RWPE2 (cell line): Measurements from ENCODE around the gene N4BP2L1.

ENCODE experiments used
- ATAC-seq: fragments of 200-7000 bp; cut with Tn5 transposase; 3 replicates; pipeline ENCODE4 v1.9.1; 2021; ENCODE audit warnings: low read depth
- DNase-seq: peaks from one replicate; pipeline ENCODE4 v3.0.0-alpha.2; 2020; ENCODE audit warnings: low spot score
- H3K27ac ChIP-seq: fragments of 450-650 bp; 2 replicates; pipeline ENCODE4 v1.5.1; 2017; ENCODE audit warnings: mild to moderate bottlenecking; ENCODE audit not compliant: poor library complexity, severe bottlenecking
- H3K27me3 ChIP-seq: fragments of 250-450 bp; sonication (Bioruptor Pico); 2 replicates; pipeline ENCODE4 v1.5.1; 2021; ENCODE audit warnings: mild to moderate bottlenecking, moderate library complexity; ENCODE audit not compliant: insufficient read depth, poor library complexity, severe bottlenecking
- H3K36me3 ChIP-seq: fragments of 250-450 bp; sonication (Bioruptor Pico); 2 replicates; pipeline ENCODE4 v1.5.1; 2020; ENCODE audit warnings: low read depth, mild to moderate bottlenecking, moderate library complexity
- H3K4me1 ChIP-seq: fragments of 250-450 bp; sonication (Bioruptor Pico); 2 replicates; pipeline ENCODE4 v1.5.1; 2021; ENCODE audit warnings: mild to moderate bottlenecking, moderate library complexity; ENCODE audit not compliant: insufficient read depth, poor library complexity, severe bottlenecking
- H3K4me3 ChIP-seq: fragments of 250-450 bp; sonication (Bioruptor Pico); 2 replicates; pipeline ENCODE4 v1.5.1; 2021; ENCODE audit warnings: mild to moderate bottlenecking, moderate library complexity; ENCODE audit not compliant: severe bottlenecking
- H3K9me3 ChIP-seq: fragments of 250-450 bp; sonication (Bioruptor Pico); 2 replicates; pipeline ENCODE4 v1.5.1; 2021; ENCODE audit warnings: mild to moderate bottlenecking, moderate library complexity; ENCODE audit not compliant: severe bottlenecking
- TF ChIP-seq, protein P1 (sequence below): fragments of 450-650 bp; IDR thresholded peaks from one replicate; pipeline ENCODE4 v1.5.1; 2017; ENCODE audit warnings: mild to moderate bottlenecking, moderate library complexity; ENCODE audit not compliant: poor library complexity, severe bottlenecking

The N4BP2L1 gene

DNA sequence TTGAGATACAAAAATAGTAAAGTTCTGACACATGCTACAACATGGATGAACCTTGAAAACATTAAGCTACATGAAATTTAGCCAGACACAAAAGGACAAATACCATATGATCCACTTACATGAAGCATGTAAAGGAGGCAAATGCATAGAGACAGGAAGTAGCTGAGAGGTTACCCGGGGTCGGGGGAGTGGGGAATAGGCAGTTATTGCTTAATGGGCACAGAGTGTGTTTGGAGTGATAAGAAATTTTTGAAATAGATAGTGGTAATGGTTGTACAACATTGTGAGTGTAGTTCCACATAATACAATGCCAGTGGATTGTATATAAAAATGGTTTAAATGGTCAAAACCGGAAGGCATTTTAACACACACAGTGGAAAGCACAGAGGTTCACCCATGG lies 4.3 kb downstream of the N4BP2L1 start:
- H3K9me3 ChIP-seq: no peaks in the 10 kb centered on the region

DNA sequence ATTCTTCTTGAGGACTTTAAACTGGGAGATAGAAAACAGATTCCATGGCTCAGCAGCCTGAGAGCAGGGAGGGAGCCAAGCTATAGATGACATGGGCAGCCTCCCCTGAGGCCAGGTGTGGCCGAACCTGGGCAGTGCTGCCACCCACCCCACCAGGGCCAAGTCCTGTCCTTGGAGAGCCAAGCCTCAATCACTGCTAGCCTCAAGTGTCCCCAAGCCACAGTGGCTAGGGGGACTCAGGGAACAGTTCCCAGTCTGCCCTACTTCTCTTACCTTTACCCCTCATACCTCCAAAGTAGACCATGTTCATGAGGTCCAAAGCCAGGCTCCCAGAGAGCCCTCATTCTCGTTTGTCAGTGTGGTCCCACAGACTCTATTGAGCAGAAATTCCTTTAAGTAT lies 8.1 kb downstream of the N4BP2L1 start:
- no peak for ATAC-seq
- H3K36me3 ChIP-seq: no peaks in the 10 kb centered on the region
- no peaks in the 10 kb centered on the region for H3K27me3 ChIP-seq
- no peak overlapping the region for H3K27ac ChIP-seq
- no peak overlapping the region for H3K4me3 ChIP-seq
- H3K4me1 ChIP-seq: no peaks in the 10 kb centered on the region
- H3K9me3 ChIP-seq: no peaks in the 10 kb centered on the region
- DNase-seq: no peak
- TF ChIP-seq, protein P1, sequence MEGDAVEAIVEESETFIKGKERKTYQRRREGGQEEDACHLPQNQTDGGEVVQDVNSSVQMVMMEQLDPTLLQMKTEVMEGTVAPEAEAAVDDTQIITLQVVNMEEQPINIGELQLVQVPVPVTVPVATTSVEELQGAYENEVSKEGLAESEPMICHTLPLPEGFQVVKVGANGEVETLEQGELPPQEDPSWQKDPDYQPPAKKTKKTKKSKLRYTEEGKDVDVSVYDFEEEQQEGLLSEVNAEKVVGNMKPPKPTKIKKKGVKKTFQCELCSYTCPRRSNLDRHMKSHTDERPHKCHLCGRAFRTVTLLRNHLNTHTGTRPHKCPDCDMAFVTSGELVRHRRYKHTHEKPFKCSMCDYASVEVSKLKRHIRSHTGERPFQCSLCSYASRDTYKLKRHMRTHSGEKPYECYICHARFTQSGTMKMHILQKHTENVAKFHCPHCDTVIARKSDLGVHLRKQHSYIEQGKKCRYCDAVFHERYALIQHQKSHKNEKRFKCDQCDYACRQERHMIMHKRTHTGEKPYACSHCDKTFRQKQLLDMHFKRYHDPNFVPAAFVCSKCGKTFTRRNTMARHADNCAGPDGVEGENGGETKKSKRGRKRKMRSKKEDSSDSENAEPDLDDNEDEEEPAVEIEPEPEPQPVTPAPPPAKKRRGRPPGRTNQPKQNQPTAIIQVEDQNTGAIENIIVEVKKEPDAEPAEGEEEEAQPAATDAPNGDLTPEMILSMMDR: no peak

More for the DNA sequence above, 4.3 kb downstream of the N4BP2L1 start:
- Histone ChIP-seq H3K4me1 (no peaks in the 10 kb centered on the region), H3K27me3 (no peaks in the 10 kb centered on the region), H3K36me3 (no peaks in the 10 kb centered on the region), H3K4me3 (no peak overlapping the region), H3K27ac (no peak overlapping the region)
- DNase-seq (no peak), ATAC-seq (no peak)
- TF ChIP-seq, protein P1: no peak

DNA sequence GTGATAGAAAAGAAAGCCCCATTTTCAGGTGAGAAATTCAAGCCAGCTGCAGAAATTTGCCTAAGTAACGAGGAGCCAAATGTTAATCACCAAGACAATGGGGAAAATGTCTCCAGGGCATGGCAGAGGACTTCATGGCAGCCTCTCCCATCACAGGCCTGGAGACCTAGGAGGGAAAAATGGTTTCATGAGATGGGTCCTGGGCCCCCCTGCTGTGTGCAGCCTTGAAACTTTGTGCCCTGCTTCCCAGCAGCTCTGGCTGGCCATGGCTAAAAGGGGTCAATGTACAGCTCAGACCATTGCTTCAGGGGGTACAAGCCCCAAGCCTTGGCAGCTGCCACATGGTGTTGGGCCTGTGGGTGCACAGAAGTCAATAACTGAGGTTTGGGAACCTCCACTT lies 9.9 kb downstream of the N4BP2L1 start:
- no peaks in the 10 kb centered on the region for H3K36me3 ChIP-seq

DNA sequence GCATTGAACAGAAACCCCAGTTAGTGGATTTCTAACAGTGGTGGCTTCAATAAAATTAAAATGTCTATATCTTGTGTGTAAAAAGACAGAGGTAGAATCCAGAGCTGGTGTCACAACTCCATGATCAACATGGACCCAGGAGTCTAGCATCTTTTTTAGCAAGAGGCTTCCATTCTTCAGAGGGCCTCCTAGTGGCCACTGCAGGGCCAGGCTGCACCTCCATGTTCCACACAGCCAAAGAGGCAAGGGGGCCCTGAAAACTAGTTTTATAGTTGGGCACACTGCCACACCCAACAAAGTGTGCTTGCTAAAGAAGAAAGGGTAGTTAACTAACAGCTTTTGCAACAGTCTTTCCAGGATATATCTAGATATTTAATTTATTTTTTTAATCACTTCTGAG lies 12.9 kb downstream of the N4BP2L1 start:
- H3K27ac ChIP-seq: no peak overlapping the region
- ATAC-seq (no peak), DNase-seq (no peak)
- no peaks in the 10 kb centered on the region for H3K9me3 ChIP-seq
- no peaks in the 10 kb centered on the region for H3K36me3 ChIP-seq
- H3K4me3 ChIP-seq: no peak overlapping the region
- H3K27me3 ChIP-seq: no peaks in the 10 kb centered on the region
- H3K4me1 ChIP-seq: no peaks in the 10 kb centered on the region
- TF ChIP-seq, protein P1: peak; percentile 30

More for the DNA sequence above, 9.9 kb downstream of the N4BP2L1 start:
- ATAC-seq (no peak), DNase-seq (no peak)
- no peak overlapping the region for H3K4me3 ChIP-seq
- no peaks in the 10 kb centered on the region for H3K27me3 ChIP-seq
- no peak overlapping the region for H3K27ac ChIP-seq
- no peaks in the 10 kb centered on the region for H3K4me1 ChIP-seq
- no peaks in the 10 kb centered on the region for H3K9me3 ChIP-seq
- TF ChIP-seq, protein P1: no peak

DNA sequence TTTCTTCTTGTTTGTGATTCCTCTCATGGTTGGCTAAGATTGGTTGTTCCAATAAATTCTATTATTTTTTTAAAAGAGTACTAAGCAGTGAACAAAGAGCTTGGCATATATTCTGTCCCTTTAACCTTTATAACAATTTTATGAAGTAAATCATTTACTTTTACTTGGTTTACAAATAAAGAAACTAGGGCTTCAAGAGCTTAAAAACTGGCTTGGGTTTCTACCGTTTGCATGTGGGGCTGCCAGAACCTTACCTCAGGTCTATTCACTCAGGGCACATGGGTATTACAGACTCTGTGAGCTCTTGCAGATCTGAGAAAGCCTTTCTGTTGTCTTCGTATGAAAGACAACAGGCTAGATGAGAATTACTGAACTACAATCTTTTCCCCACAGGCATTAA lies 13.3 kb downstream of the N4BP2L1 start:
- no peak for DNase-seq
- TF ChIP-seq, protein P1: no peak
- Histone ChIP-seq H3K27ac (no peak overlapping the region), H3K4me1 (no peaks in the 10 kb centered on the region), H3K4me3 (no peak overlapping the region), H3K36me3 (no peaks in the 10 kb centered on the region), H3K9me3 (no peaks in the 10 kb centered on the region), H3K27me3 (no peaks in the 10 kb centered on the region)
- no peak for ATAC-seq
